IPS-NIHi7 (cell line): Measurements from ENCODE around the gene TEX55.
"Not testable (repeated sequence)": the region's sequence is repeated elsewhere in the genome, so short reads cannot be mapped to it uniquely, and the experiment has no call there.

Experiments
- DNase-seq: peaks from one replicate; pipeline ENCODE4 v3.0.0; 2012; ENCODE audit warnings: mixed read lengths; ENCODE audit errors: extremely low spot score

Gene TEX55

GRCh38 chr3:119145500-119146167 lies at the start of gene TEX55:
Gene TEX55 (plus strand): TSS chr3:119146165. CDS start chr3:119146190, 25 bp downstream.
- peak; percentile 84 for DNase-seq

GRCh38 chr3:119098003-119098402 lies 48.0 kb upstream of the TEX55 start:
- DNase-seq: no peak

- DNase-seq: peak; percentile 28
These were observed 47.2 kb upstream of the TEX55 start for GRCh38 chr3:119098619-119099222.

- DNase-seq: no peak
These were observed 46.2 kb upstream of the TEX55 start for GRCh38 chr3:119099785-119100184.

GRCh38 chr3:119104031-119104430 lies 41.9 kb upstream of the TEX55 start:
- DNase-seq: no peak

- not testable (repeated sequence) for DNase-seq
These were observed 27.6 kb upstream of the TEX55 start for GRCh38 chr3:119118330-119118729.

GRCh38 chr3:119120480-119120879 lies 25.5 kb upstream of the TEX55 start:
- no peak for DNase-seq

GRCh38 chr3:119122350-119122749 lies 23.6 kb upstream of the TEX55 start:
- no peak for DNase-seq

- DNase-seq: no peak
These were observed 20.6 kb upstream of the TEX55 start for GRCh38 chr3:119125342-119125741.

- no peak for DNase-seq
These were observed 20.0 kb upstream of the TEX55 start for GRCh38 chr3:119125742-119126504.

GRCh38 chr3:119130291-119130690 lies 15.7 kb upstream of the TEX55 start:
- DNase-seq: not testable (repeated sequence)

- not testable (repeated sequence) for DNase-seq
These were observed 13.7 kb upstream of the TEX55 start for GRCh38 chr3:119132291-119132690.

GRCh38 chr3:119139360-119139759 lies 6.6 kb upstream of the TEX55 start:
- not testable (repeated sequence) for DNase-seq

GRCh38 chr3:119140466-119140865 lies 5.5 kb upstream of the TEX55 start:
- DNase-seq: no peak

- no peak for DNase-seq
These were observed 851 bp upstream of the TEX55 start for GRCh38 chr3:119145128-119145499.

- DNase-seq: no peak
These were observed 812 bp downstream of the TEX55 start for GRCh38 chr3:119146578-119147375.

- DNase-seq: no peak
These were observed 1.5 kb downstream of the TEX55 start for GRCh38 chr3:119147494-119147893.

- no peak for DNase-seq
These were observed 2.7 kb downstream of the TEX55 start for GRCh38 chr3:119148493-119149180.

GRCh38 chr3:119149484-119149883 lies 3.5 kb downstream of the TEX55 start:
- DNase-seq: no peak

- DNase-seq: no peak
These were observed 10.9 kb downstream of the TEX55 start for GRCh38 chr3:119156868-119157267.

GRCh38 chr3:119157971-119158370 lies 12.0 kb downstream of the TEX55 start:
- DNase-seq: no peak
